ENCODE data around the gene GSK3A.

The GSK3A gene

GRCh38 chr19:42235181-42235580 is 7.2 kb downstream of the GSK3A start:
- TF ChIP-seq CTCF (IDR thresholded peaks at IDR 0.05; ENCODE audit: borderline replicate concordance, insufficient read depth, low read depth, low read length): no peak
- no peak overlapping the region for H3K4me3 ChIP-seq (ENCODE audit: low read depth, low read length)

GRCh38 chr19:42234364-42234763 is 8.0 kb downstream of the GSK3A start:
- no peak overlapping the region for H3K4me3 ChIP-seq (ENCODE audit: low read depth, low read length)
- TF ChIP-seq CTCF (IDR thresholded peaks at IDR 0.05; ENCODE audit: borderline replicate concordance, insufficient read depth, low read depth, low read length): no peak

GRCh38 chr19:42233678-42234292 is 8.6 kb downstream of the GSK3A start:
- no peak overlapping the region for H3K4me3 ChIP-seq (ENCODE audit: low read depth, low read length)
- no peak for TF ChIP-seq CTCF (IDR thresholded peaks at IDR 0.05; ENCODE audit: borderline replicate concordance, insufficient read depth, low read depth, low read length)

- no peak for TF ChIP-seq CTCF (IDR thresholded peaks at IDR 0.05; ENCODE audit: borderline replicate concordance, insufficient read depth, low read depth, low read length)
- no peak overlapping the region for H3K4me3 ChIP-seq (ENCODE audit: low read depth, low read length)
These were observed 9.3 kb downstream of the GSK3A start for GRCh38 chr19:42233106-42233505.

- H3K4me3 ChIP-seq (ENCODE audit: low read depth, low read length): no peak overlapping the region
- no peak for TF ChIP-seq CTCF (IDR thresholded peaks at IDR 0.05; ENCODE audit: borderline replicate concordance, insufficient read depth, low read depth, low read length)
These were observed 10.0 kb downstream of the GSK3A start for GRCh38 chr19:42232435-42232834.

GRCh38 chr19:42230571-42230970 is 11.8 kb downstream of the GSK3A start:
- no peak for TF ChIP-seq CTCF (IDR thresholded peaks at IDR 0.05; ENCODE audit: borderline replicate concordance, insufficient read depth, low read depth, low read length)
- no peak overlapping the region for H3K4me3 ChIP-seq (ENCODE audit: low read depth, low read length)

- H3K4me3 ChIP-seq (ENCODE audit: low read depth, low read length): no peak overlapping the region
- TF ChIP-seq CTCF (IDR thresholded peaks at IDR 0.05; ENCODE audit: borderline replicate concordance, insufficient read depth, low read depth, low read length): no peak
These were observed 12.5 kb downstream of the GSK3A start for GRCh38 chr19:42229855-42230351.
